Endothelial cell of umbilical vein (primary cell): ENCODE measurements around the gene CTNNA2.

Source experiments
- CTCF ChIP-seq, 2 donors: IDR thresholded peaks; 1 replicate in 1 of 2; 2 replicates in 1 of 2; pipeline ENCODE4 v1.5.1; 2011; ENCODE audit warnings: low read length in 2 of 2, mild to moderate bottlenecking in 2 of 2, moderate library complexity in 2 of 2, control low read depth in 1 of 2, inconsistent platforms in 1 of 2, low read depth in 1 of 2; ENCODE audit not compliant: insufficient read depth in 1 of 2; ENCODE audit errors: extremely low read depth in 1 of 2
- EZH2 ChIP-seq: IDR thresholded peaks from 2 replicates; pipeline ENCODE4 v1.6.1; 2012; ENCODE audit warnings: borderline replicate concordance, low read depth, mild to moderate bottlenecking, moderate library complexity, low read length, inconsistent platforms; ENCODE audit not compliant: severe bottlenecking
- GATA2 ChIP-seq: IDR thresholded peaks from 2 replicates; pipeline ENCODE4 v1.7.0; 2011; ENCODE audit warnings: low read depth, mild to moderate bottlenecking, moderate library complexity, mixed read lengths, low read length; ENCODE audit not compliant: insufficient read length, insufficient read depth
- JUN ChIP-seq: IDR thresholded peaks from 2 replicates; pipeline ENCODE4 v1.6.1; 2011; ENCODE audit warnings: borderline replicate concordance, low read depth; ENCODE audit not compliant: insufficient read length, insufficient read depth
- MAX ChIP-seq: IDR thresholded peaks from 2 replicates; pipeline ENCODE4 v1.6.1; 2011; ENCODE audit not compliant: insufficient read depth, insufficient read length
- MYC ChIP-seq: IDR thresholded peaks from one replicate; pipeline ENCODE4 v1.6.1; 2011; ENCODE audit warnings: mild to moderate bottlenecking, low read depth, low read length
- POLR2A ChIP-seq: IDR thresholded peaks from 2 replicates; pipeline ENCODE4 v1.6.1; 2012; ENCODE audit warnings: low read depth, mild to moderate bottlenecking, control low read depth, low read length
- POLR2AphosphoS5 ChIP-seq: IDR thresholded peaks from 2 replicates; pipeline ENCODE4 v1.6.1; 2012; ENCODE audit warnings: low read depth, mild to moderate bottlenecking, control low read depth, low read length, moderate library complexity; ENCODE audit not compliant: insufficient read depth

GRCh38 chr2:80469428-80469827 is 956.6 kb downstream of the CTNNA2 start:
- no peak for TF ChIP-seq CTCF (IDR thresholded peaks at IDR 0.05; ENCODE audit: extremely low read depth in 1 of 2, insufficient read depth in 1 of 2, low read depth in 1 of 2, low read length in 2 of 2)
- TF ChIP-seq POLR2A: no peak
- TF ChIP-seq POLR2AphosphoS5: no peak
- no peak for TF ChIP-seq GATA2
- no peak for TF ChIP-seq MAX
- no peak for TF ChIP-seq EZH2
- TF ChIP-seq MYC: no peak
- TF ChIP-seq JUN: no peak
